HCT116 (cell line): ENCODE data around the gene MLH3. TPM values are rescaled to one million over a fixed set of nuclear protein-coding genes. Genes with fewer than 3 reads are reported as not detected.

Source experiments
- ATAC-seq: fragments of 200-7000 bp; cut with Tn5 transposase; 2 replicates; pipeline ENCODE4 v1.9.1; 2020; ENCODE audit warnings: mild to moderate bottlenecking, moderate library complexity
- BruUV-seq: library from RNA; stranded (reverse); fragments of 400-500 nt; replicated peaks from 2 replicates; lab custom pipeline; 2021; lab: Mats Ljungman, UMichigan
- CTCF ChIA-PET: fragments of 300-600 bp; sonication (Branson Sonifier 250); formaldehyde crosslinking; loops from one replicate; lab custom pipeline; 2021; ENCODE audit warnings: antibody characterized with exemption; lab: Charles Lee
- POLR2A ChIA-PET: fragments of 300-600, 350-600 bp; sonication (Branson Sonifier 250); formaldehyde crosslinking; loops from one replicate; lab custom pipeline; 2021; ENCODE audit warnings: antibody characterized with exemption; lab: Charles Lee
- RAD21 ChIA-PET, 2 experiments: fragments of 300-600 bp; sonication (Branson Sonifier 250); formaldehyde crosslinking; loops; one replicate each; lab custom pipeline; 2023; ENCODE audit warnings: low total read pairs in 2 of 2; ENCODE audit not compliant: uncharacterized antibody in 2 of 2, unreplicated experiment in 2 of 2, low non-redundant PET in 1 of 2; lab: Charles Lee
- DNase-seq: peaks from one replicate; pipeline ENCODE4 v3.0.0-alpha.2; 2010; ENCODE audit warnings: low read depth, low spot score
- H2AFZ ChIP-seq: fragments of 200-600 bp; shearing (Covaris generic), sonication (generic); 2 replicates; pipeline ENCODE4 v1.6.1; 2017; ENCODE audit warnings: low read depth, mixed run types, mixed read lengths, antibody characterized with exemption, low read length; ENCODE audit not compliant: poor library complexity, severe bottlenecking
- H3K27ac ChIP-seq: 2 replicates; pipeline ENCODE4 v1.5.1; 2012; ENCODE audit warnings: low read depth, low read length
- H3K27me3 ChIP-seq: fragments of 200-600 bp; sonication (generic); 2 replicates; pipeline ENCODE4 v1.6.1; 2016; ENCODE audit warnings: mixed run types, low read length, mixed read lengths; ENCODE audit not compliant: insufficient read depth
- H3K36me3 ChIP-seq, 2 experiments: fragments of 200-500 bp in 1 of 2; fragments of 200-600 bp in 1 of 2; sonication (Bioruptor generic) in 1 of 2; sonication (generic) in 1 of 2; 2 replicates each; pipeline versions ENCODE4 v1.5.1 to v1.6.1; 2014 to 2016; ENCODE audit warnings: low read length in 2 of 2, inconsistent platforms in 1 of 2, mixed read lengths in 1 of 2, mixed run types in 1 of 2; ENCODE audit not compliant: insufficient read depth in 2 of 2, control insufficient read depth in 1 of 2
- H3K4me1 ChIP-seq, 2 experiments: fragments of 200-600 bp in 1 of 2; sonication (generic) in 1 of 2; 2 replicates each; pipeline versions ENCODE4 v1.5.1 to v1.6.1; 2012 to 2017; ENCODE audit warnings: low read length in 2 of 2, inconsistent platforms in 1 of 2, mild to moderate bottlenecking in 1 of 2, mixed read lengths in 1 of 2, mixed run types in 1 of 2, moderate library complexity in 1 of 2; ENCODE audit not compliant: insufficient read depth in 2 of 2, control insufficient read depth in 1 of 2
- H3K4me2 ChIP-seq: fragments of 200-600 bp; sonication (generic); 2 replicates; pipeline ENCODE4 v1.6.1; 2017; ENCODE audit warnings: mixed run types, low read length, mixed read lengths
- H3K4me3 ChIP-seq, 2 experiments: fragments of 200-600 bp in 1 of 2; sonication (generic) in 1 of 2; replicated peaks in 1 of 2; 2 replicates each; pipeline ENCODE4 v1.5.1; 2011 to 2016; ENCODE audit warnings: low read length in 2 of 2, control low read depth in 1 of 2, low read depth in 1 of 2, mild to moderate bottlenecking in 1 of 2, mixed read lengths in 1 of 2, mixed run types in 1 of 2
- H3K79me2 ChIP-seq: fragments of 200-600 bp; sonication (generic); 2 replicates; pipeline ENCODE4 v1.6.1; 2017; ENCODE audit warnings: mild to moderate bottlenecking, mixed run types, low read length, moderate library complexity, mixed read lengths; ENCODE audit not compliant: insufficient read depth
- H3K9ac ChIP-seq: fragments of 200-600 bp; sonication (generic); 2 replicates; pipeline ENCODE4 v1.6.1; 2016; ENCODE audit warnings: low read length, mixed read lengths
- H3K9me2 ChIP-seq: fragments of 200-600 bp; sonication (generic), shearing (Covaris generic); 2 replicates; pipeline ENCODE4 v1.6.1; 2017; ENCODE audit warnings: mixed run types, mild to moderate bottlenecking, moderate library complexity; ENCODE audit not compliant: insufficient read depth
- H3K9me3 ChIP-seq, 2 experiments: fragments of 200-500 bp in 1 of 2; fragments of 200-600 bp in 1 of 2; sonication (Bioruptor generic) in 1 of 2; sonication (generic) in 1 of 2; 2 replicates each; pipeline ENCODE4 v1.6.1; 2014 to 2017; ENCODE audit warnings: low read length in 2 of 2, mixed read lengths in 2 of 2, inconsistent platforms in 1 of 2, low read depth in 1 of 2, mild to moderate bottlenecking in 1 of 2, mixed run types in 1 of 2, moderate library complexity in 1 of 2; ENCODE audit not compliant: control insufficient read depth in 1 of 2, insufficient read depth in 1 of 2
- H4K20me1 ChIP-seq: fragments of 200-600 bp; sonication (generic), shearing (Covaris generic); 2 replicates; pipeline ENCODE4 v1.6.1; 2017; ENCODE audit warnings: mixed run types, mild to moderate bottlenecking, moderate library complexity; ENCODE audit not compliant: insufficient read depth
- ATF3 ChIP-seq: IDR thresholded peaks from 2 replicates; pipeline ENCODE4 v1.6.1; 2012
- CBX3 ChIP-seq: IDR thresholded peaks from 2 replicates; pipeline ENCODE4 v1.6.1; 2012; ENCODE audit warnings: low read depth
- CEBPB ChIP-seq: IDR thresholded peaks from 2 replicates; pipeline ENCODE4 v1.6.1; 2012; ENCODE audit warnings: low read depth
- ELF1 ChIP-seq: IDR thresholded peaks from 2 replicates; pipeline ENCODE4 v1.6.1; 2012; ENCODE audit warnings: low read depth, borderline replicate concordance
- JUND ChIP-seq: IDR thresholded peaks from 2 replicates; pipeline ENCODE4 v1.6.1; 2012
- MAX ChIP-seq: IDR thresholded peaks from 2 replicates; pipeline ENCODE4 v1.6.1; 2012
- POLR2AphosphoS5 ChIP-seq: IDR thresholded peaks from 2 replicates; pipeline ENCODE4 v1.6.1; 2011; ENCODE audit warnings: mild to moderate bottlenecking, low read depth, low read length, moderate library complexity
- REST ChIP-seq: IDR thresholded peaks from 2 replicates; pipeline ENCODE4 v1.6.1; 2012; ENCODE audit warnings: low read depth
- SIN3A ChIP-seq: IDR thresholded peaks from 2 replicates; pipeline ENCODE4 v1.6.1; 2012; ENCODE audit warnings: low read depth
- YY1 ChIP-seq: IDR thresholded peaks from 2 replicates; pipeline ENCODE4 v1.6.1; 2011; ENCODE audit warnings: low read length, low read depth, moderate library complexity, mild to moderate bottlenecking; ENCODE audit not compliant: insufficient replicate concordance; ENCODE audit errors: extremely low read depth
- ZBTB33 ChIP-seq: IDR thresholded peaks from 2 replicates; pipeline ENCODE4 v1.6.1; 2011; ENCODE audit warnings: mild to moderate bottlenecking, low read length, moderate library complexity; ENCODE audit not compliant: insufficient replicate concordance; ENCODE audit errors: extremely low read depth
- ZNF274 ChIP-seq: fragments of 200-500 bp; sonication (Bioruptor generic); IDR thresholded peaks from 2 replicates; pipeline ENCODE4 v1.6.1; 2014; ENCODE audit warnings: mild to moderate bottlenecking, low read depth, low read length, inconsistent platforms
- intact Hi-C: fragments of 100-400 bp; cut with micrococcal nuclease; formaldehyde crosslinking; loops from 2 replicates; pipeline ENCODE4 v1.10.0; 2022
- total RNA-seq: library from RNA; stranded (reverse); gene quantifications from one replicate; pipeline ENCODE4 v1.2.1, GENCODE V29; 2021; ENCODE audit not compliant: unreplicated experiment

The MLH3 gene
- total RNA-seq, 1 experiment from 2014 or later = 14.7 TPM

- TF ChIP-seq REST (no peak), ELF1 (no peak), MAX (no peak)
These were observed 26.2 kb downstream of the MLH3 start (continued) for GRCh38 chr14:75025082-75025481.

GRCh38 chr14:75023108-75023507 is 28.2 kb downstream of the MLH3 start:
- H3K4me1 ChIP-seq = no peaks in the 10 kb centered on the region
- H3K27ac ChIP-seq = no peak overlapping the region
- ATAC-seq (no peak), DNase-seq (no peak)
- no peaks in the 10 kb centered on the region for H4K20me1 ChIP-seq
- ChIA-PET CTCF (interaction anchor here (0.6 to 1.4 kb wide), 4 partner anchors 9 to 162 kb away, joined by 4 to 7 read pairs (median 5); no protein-coding TSS in a partner anchor), POLR2A (no interaction called here), RAD21 (interaction anchor here in 1 of 2 experiments (1.0 kb wide), 1 partner anchor 65 kb away, joined by 3 read pairs; no protein-coding TSS in a partner anchor)
- intact Hi-C loops = no loop called here
- H3K79me2 ChIP-seq = no peaks in the 10 kb centered on the region
- H3K36me3 ChIP-seq = peaks cover 9 to 10% of the 10 kb centered on the region in 2 experiments; a peak in 3 of 4 replicates
- no peak overlapping the region for H3K4me2 ChIP-seq
- H3K4me3 ChIP-seq = no peak overlapping the region
- no peak overlapping the region for H2AFZ ChIP-seq
- H3K9me3 ChIP-seq = no peaks in the 10 kb centered on the region
- no peaks in the 10 kb centered on the region for H3K9me2 ChIP-seq
- BruUV-seq = no TSS peak
- H3K27me3 ChIP-seq = no peaks in the 10 kb centered on the region
- H3K9ac ChIP-seq = no peak overlapping the region
- TF ChIP-seq REST (no peak), ZBTB33 (no peak), POLR2AphosphoS5 (no peak), ATF3 (no peak), CEBPB (no peak), SIN3A (no peak), CBX3 (no peak), JUND (no peak), ZNF274 (no peak), YY1 (no peak)
- TF ChIP-seq, all 23 proteins: peak for 0
